ENCODE data around the gene UNK. TPM values are rescaled to one million over a fixed set of nuclear protein-coding genes. Genes with fewer than 3 reads are reported as not detected.

UNK gene
- polyA plus RNA-seq, 2 of the 4 experiments (the other 2 are of a cell fraction), result 27.0 to 34.5 TPM

- TF ChIP-seq ELK1 (IDR thresholded peaks at IDR 0.05; ENCODE audit: low read depth, low read length) (no peak), REST (IDR thresholded peaks at IDR 0.05) (peak; percentile 84), KDM5A (IDR thresholded peaks at IDR 0.05) (0 out of 2 replicates have a peak, but pooled peaks have one; percentile 17), TP53 (CRISPR knock-in tag; IDR thresholded peaks at IDR 0.05) (peak; percentile 80), FOSL2 (IDR thresholded peaks at IDR 0.05) (peak; percentile 66), FOSL2 (CRISPR knock-in tag; IDR thresholded peaks at IDR 0.05) (peak; percentile 97), NFE2L2 (conservative IDR thresholded peaks at IDR 0.05; ENCODE audit: low read length) (no peak), USF2 (IDR thresholded peaks at IDR 0.05) (no peak; the same call in 1 of the 2 replicates), MYC (IDR thresholded peaks at IDR 0.05; ENCODE audit: borderline replicate concordance, low read length) (peak; percentile 82), PBX3 (IDR thresholded peaks at IDR 0.05) (0 out of 2 replicates have a peak, but pooled peaks have one; percentile 6), RARB (CRISPR knock-in tag; IDR thresholded peaks at IDR 0.05) (peak; percentile 68; the same call in 1 of the 2 replicates), HOXB5 (CRISPR knock-in tag; IDR thresholded peaks at IDR 0.05) (peak; percentile 85), FOSB (CRISPR knock-in tag; IDR thresholded peaks at IDR 0.05) (peak; percentile 87)
These were observed 647 bp downstream of the UNK start (continued) for GRCh38 chr17:75785016-75785890.

GRCh38 chr17:75791254-75791653 is 6.6 kb downstream of the UNK start:
- FAIRE-seq (no peak), ATAC-seq (no peak), DNase-seq (ENCODE audit: low read depth in 1 of 2, low spot score in 1 of 2) (no peak)
- WGBS (ENCODE audit: missing lambda C conversion rate), result 88% methylated on average over 6 of the region's 6 CpGs
- H3K4me1 ChIP-seq, result peaks cover 8% of the 10 kb centered on the region
- TF ChIP-seq POLR2AphosphoS2 (conservative IDR thresholded peaks at IDR 0.05; ENCODE audit: low read length), result no peak
- no peak for TF ChIP-seq JUNB (IDR thresholded peaks at IDR 0.05)
- no peak for TF ChIP-seq TP53 (CRISPR knock-in tag; IDR thresholded peaks at IDR 0.05)
- no peak for TF ChIP-seq NPAS2 (CRISPR knock-in tag; IDR thresholded peaks at IDR 0.05; ENCODE audit: borderline replicate concordance)
- TF ChIP-seq ATOH8 (CRISPR knock-in tag; IDR thresholded peaks at IDR 0.05; ENCODE audit: low read depth), result no peak
- no peak overlapping the region for H3K4me3 ChIP-seq
- H3K27ac ChIP-seq, result no peak overlapping the region
- no peaks in the 10 kb centered on the region for H3K9me3 ChIP-seq
- ChIA-PET POLR2A (interaction anchor here (2.3 kb wide), 1 partner anchor 11 kb away, joined by 19 read pairs; no protein-coding TSS in a partner anchor), CTCF (interaction anchor here (1.0 to 3.6 kb wide), 12 partner anchors 8 to 158 kb away, joined by 4 to 21 read pairs (median 5); partner anchors contain the start of genes GALK1, SMIM5 and UNK)
- H3K4me2 ChIP-seq, result no peak overlapping the region
